22Rv1 (cell line): ENCODE results near the gene OCLN.

Source experiments
- ZFX ChIP-seq: fragments of 450-650 bp; IDR thresholded peaks from 2 replicates; pipeline ENCODE4 v1.6.1; 2017; ENCODE audit warnings: antibody characterized with exemption, borderline replicate concordance
- TF ChIP-seq, protein P1 (sequence below): fragments of 450-650 bp; IDR thresholded peaks from 2 replicates; pipeline ENCODE4 v1.5.1; 2017; ENCODE audit warnings: mild to moderate bottlenecking

GRCh38 chr5:69512740-69513260 is 20.2 kb downstream of the OCLN start:
- TF ChIP-seq, protein P1, sequence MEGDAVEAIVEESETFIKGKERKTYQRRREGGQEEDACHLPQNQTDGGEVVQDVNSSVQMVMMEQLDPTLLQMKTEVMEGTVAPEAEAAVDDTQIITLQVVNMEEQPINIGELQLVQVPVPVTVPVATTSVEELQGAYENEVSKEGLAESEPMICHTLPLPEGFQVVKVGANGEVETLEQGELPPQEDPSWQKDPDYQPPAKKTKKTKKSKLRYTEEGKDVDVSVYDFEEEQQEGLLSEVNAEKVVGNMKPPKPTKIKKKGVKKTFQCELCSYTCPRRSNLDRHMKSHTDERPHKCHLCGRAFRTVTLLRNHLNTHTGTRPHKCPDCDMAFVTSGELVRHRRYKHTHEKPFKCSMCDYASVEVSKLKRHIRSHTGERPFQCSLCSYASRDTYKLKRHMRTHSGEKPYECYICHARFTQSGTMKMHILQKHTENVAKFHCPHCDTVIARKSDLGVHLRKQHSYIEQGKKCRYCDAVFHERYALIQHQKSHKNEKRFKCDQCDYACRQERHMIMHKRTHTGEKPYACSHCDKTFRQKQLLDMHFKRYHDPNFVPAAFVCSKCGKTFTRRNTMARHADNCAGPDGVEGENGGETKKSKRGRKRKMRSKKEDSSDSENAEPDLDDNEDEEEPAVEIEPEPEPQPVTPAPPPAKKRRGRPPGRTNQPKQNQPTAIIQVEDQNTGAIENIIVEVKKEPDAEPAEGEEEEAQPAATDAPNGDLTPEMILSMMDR = no peak
- TF ChIP-seq ZFX = no peak
